ENCODE measurements around the gene COL25A1.
"Not testable (repeated sequence)": the region's sequence is repeated elsewhere in the genome, so short reads cannot be mapped to it uniquely, and the experiment has no call there.

Gene COL25A1

GRCh38 chr4:109007976-109008375 is 294.5 kb downstream of the COL25A1 start:
- Histone ChIP-seq H3K9me3 (ENCODE audit: control extremely low read depth in 1 of 5, control insufficient read depth in 4 of 5, insufficient read depth in 2 of 5, low read depth in 1 of 5, low read length in 4 of 5) (peaks cover 0 to 6% (median 0%) of the 10 kb centered on the region in 5 experiments), H3K27me3 (replicated peaks in 2 of 5; ENCODE audit: control insufficient read depth in 4 of 5, insufficient read depth in 5 of 5, low read length in 4 of 5) (no peaks in the 10 kb centered on the region), H3K4me1 (ENCODE audit: control extremely low read depth in 1 of 4, control insufficient read depth in 4 of 4, insufficient read depth in 4 of 4, low read length in 3 of 4) (peaks cover 0 to 9% (median 0%) of the 10 kb centered on the region in 4 experiments), H3K4me3 (ENCODE audit: control insufficient read depth in 1 of 7, extremely low read depth in 1 of 7, insufficient read depth in 4 of 7, low read depth in 2 of 7, low read length in 6 of 7) (no peak overlapping the region), H3K27ac (ENCODE audit: insufficient read depth in 1 of 2, low read depth in 1 of 2, low read length in 2 of 2, poor library complexity in 1 of 2, severe bottlenecking in 2 of 2) (no peak overlapping the region), H3K36me3 (ENCODE audit: control insufficient read depth in 4 of 4, insufficient read depth in 4 of 4, low read length in 3 of 4) (no peaks in the 10 kb centered on the region)
- ChIA-PET POLR2A (no interaction called here), CTCF (no interaction called here)
- DNase-seq = no peak
- WGBS (ENCODE audit: insufficient coverage) = 100% methylated on average over 1 of the region's 2 CpGs

GRCh38 chr4:109005523-109005922 is 296.9 kb downstream of the COL25A1 start:
- ChIA-PET CTCF (no interaction called here), POLR2A (no interaction called here)
- H3K4me1 ChIP-seq (ENCODE audit: control extremely low read depth in 1 of 4, control insufficient read depth in 4 of 4, insufficient read depth in 4 of 4, low read length in 3 of 4) = peaks cover 0 to 9% (median 0%) of the 10 kb centered on the region in 4 experiments
- no peaks in the 10 kb centered on the region for H3K36me3 ChIP-seq (ENCODE audit: control insufficient read depth in 4 of 4, insufficient read depth in 4 of 4, low read length in 3 of 4)
- DNase-seq = peak in 2 of 3 donors; percentile 9 to 24
- 100% methylated on average over 1 of the region's 1 CpG for WGBS (ENCODE audit: insufficient coverage)
- H3K27ac ChIP-seq (ENCODE audit: insufficient read depth in 1 of 2, low read depth in 1 of 2, low read length in 2 of 2, poor library complexity in 1 of 2, severe bottlenecking in 2 of 2) = no peak overlapping the region
- no peaks in the 10 kb centered on the region for H3K27me3 ChIP-seq (replicated peaks in 2 of 5; ENCODE audit: control insufficient read depth in 4 of 5, insufficient read depth in 5 of 5, low read length in 4 of 5)
- peaks cover 0 to 2% (median 0%) of the 10 kb centered on the region in 5 experiments for H3K9me3 ChIP-seq (ENCODE audit: control extremely low read depth in 1 of 5, control insufficient read depth in 4 of 5, insufficient read depth in 2 of 5, low read depth in 1 of 5, low read length in 4 of 5)
- H3K4me3 ChIP-seq (ENCODE audit: control insufficient read depth in 1 of 7, extremely low read depth in 1 of 7, insufficient read depth in 4 of 7, low read depth in 2 of 7, low read length in 6 of 7) = no peak overlapping the region

GRCh38 chr4:109004418-109004817 is 298.0 kb downstream of the COL25A1 start:
- POLR2A ChIA-PET = no interaction called here
- peaks cover 0 to 2% (median 0%) of the 10 kb centered on the region in 5 experiments for H3K9me3 ChIP-seq (ENCODE audit: control extremely low read depth in 1 of 5, control insufficient read depth in 4 of 5, insufficient read depth in 2 of 5, low read depth in 1 of 5, low read length in 4 of 5)
- CTCF ChIA-PET = no interaction called here
- no peak overlapping the region for H3K27ac ChIP-seq (ENCODE audit: insufficient read depth in 1 of 2, low read depth in 1 of 2, low read length in 2 of 2, poor library complexity in 1 of 2, severe bottlenecking in 2 of 2)
- no peaks in the 10 kb centered on the region for H3K36me3 ChIP-seq (ENCODE audit: control insufficient read depth in 4 of 4, insufficient read depth in 4 of 4, low read length in 3 of 4)
- no peak overlapping the region for H3K4me3 ChIP-seq (ENCODE audit: control insufficient read depth in 1 of 7, extremely low read depth in 1 of 7, insufficient read depth in 4 of 7, low read depth in 2 of 7, low read length in 6 of 7)
- no peaks in the 10 kb centered on the region for H3K27me3 ChIP-seq (replicated peaks in 2 of 5; ENCODE audit: control insufficient read depth in 4 of 5, insufficient read depth in 5 of 5, low read length in 4 of 5)
- H3K4me1 ChIP-seq (ENCODE audit: control extremely low read depth in 1 of 4, control insufficient read depth in 4 of 4, insufficient read depth in 4 of 4, low read length in 3 of 4) = peaks cover 0 to 5% (median 0%) of the 10 kb centered on the region in 4 experiments
- no peak for DNase-seq
- 100% methylated on average over 1 of the region's 4 CpGs for WGBS (ENCODE audit: insufficient coverage)

GRCh38 chr4:109003964-109004363 is 298.5 kb downstream of the COL25A1 start:
- 100% methylated on average over 1 of the region's 2 CpGs for WGBS (ENCODE audit: insufficient coverage)

GRCh38 chr4:108991551-108992328 is 310.7 kb downstream of the COL25A1 start:
- CTCF ChIA-PET = no interaction called here
- H3K9me3 ChIP-seq (ENCODE audit: control extremely low read depth in 1 of 5, control insufficient read depth in 4 of 5, insufficient read depth in 2 of 5, low read depth in 1 of 5, low read length in 4 of 5) = no peaks in the 10 kb centered on the region
- no peaks in the 10 kb centered on the region for H3K36me3 ChIP-seq (ENCODE audit: control insufficient read depth in 4 of 4, insufficient read depth in 4 of 4, low read length in 3 of 4)
- peaks cover 0 to 8% (median 0%) of the 10 kb centered on the region in 4 experiments for H3K4me1 ChIP-seq (ENCODE audit: control extremely low read depth in 1 of 4, control insufficient read depth in 4 of 4, insufficient read depth in 4 of 4, low read length in 3 of 4)
- no peak overlapping the region for H3K27ac ChIP-seq (ENCODE audit: insufficient read depth in 1 of 2, low read depth in 1 of 2, low read length in 2 of 2, poor library complexity in 1 of 2, severe bottlenecking in 2 of 2)
- POLR2A ChIA-PET = no interaction called here
- DNase-seq = no peak
- H3K27me3 ChIP-seq (replicated peaks in 2 of 5; ENCODE audit: control insufficient read depth in 4 of 5, insufficient read depth in 5 of 5, low read length in 4 of 5) = no peaks in the 10 kb centered on the region
- WGBS (ENCODE audit: insufficient coverage) = 100% methylated on average over 1 of the region's 5 CpGs
- H3K4me3 ChIP-seq (ENCODE audit: control insufficient read depth in 1 of 7, extremely low read depth in 1 of 7, insufficient read depth in 4 of 7, low read depth in 2 of 7, low read length in 6 of 7) = no peak overlapping the region

More at GRCh38 chr4:109003964-109004363, 298.5 kb downstream of the COL25A1 start:
- CTCF ChIA-PET = no interaction called here
- Histone ChIP-seq H3K27me3 (replicated peaks in 2 of 5; ENCODE audit: control insufficient read depth in 4 of 5, insufficient read depth in 5 of 5, low read length in 4 of 5) (no peaks in the 10 kb centered on the region), H3K27ac (ENCODE audit: insufficient read depth in 1 of 2, low read depth in 1 of 2, low read length in 2 of 2, poor library complexity in 1 of 2, severe bottlenecking in 2 of 2) (no peak overlapping the region), H3K4me3 (ENCODE audit: control insufficient read depth in 1 of 7, extremely low read depth in 1 of 7, insufficient read depth in 4 of 7, low read depth in 2 of 7, low read length in 6 of 7) (no peak overlapping the region), H3K9me3 (ENCODE audit: control extremely low read depth in 1 of 5, control insufficient read depth in 4 of 5, insufficient read depth in 2 of 5, low read depth in 1 of 5, low read length in 4 of 5) (peaks cover 0 to 2% (median 0%) of the 10 kb centered on the region in 5 experiments), H3K36me3 (ENCODE audit: control insufficient read depth in 4 of 4, insufficient read depth in 4 of 4, low read length in 3 of 4) (no peaks in the 10 kb centered on the region), H3K4me1 (ENCODE audit: control extremely low read depth in 1 of 4, control insufficient read depth in 4 of 4, insufficient read depth in 4 of 4, low read length in 3 of 4) (peaks cover 0 to 5% (median 0%) of the 10 kb centered on the region in 4 experiments)
- POLR2A ChIA-PET = no interaction called here
- DNase-seq = no peak

GRCh38 chr4:108988464-108989195 is 313.8 kb downstream of the COL25A1 start:
- WGBS (ENCODE audit: insufficient coverage) = 73% methylated on average over 4 of the region's 5 CpGs
- Histone ChIP-seq H3K9me3 (ENCODE audit: control extremely low read depth in 1 of 5, control insufficient read depth in 4 of 5, insufficient read depth in 2 of 5, low read depth in 1 of 5, low read length in 4 of 5) (no peaks in the 10 kb centered on the region), H3K27me3 (replicated peaks in 2 of 5; ENCODE audit: control insufficient read depth in 4 of 5, insufficient read depth in 5 of 5, low read length in 4 of 5) (no peaks in the 10 kb centered on the region), H3K4me1 (ENCODE audit: control extremely low read depth in 1 of 4, control insufficient read depth in 4 of 4, insufficient read depth in 4 of 4, low read length in 3 of 4) (peaks cover 0 to 8% (median 0%) of the 10 kb centered on the region in 4 experiments), H3K27ac (ENCODE audit: insufficient read depth in 1 of 2, low read depth in 1 of 2, low read length in 2 of 2, poor library complexity in 1 of 2, severe bottlenecking in 2 of 2) (no peak overlapping the region), H3K36me3 (ENCODE audit: control insufficient read depth in 4 of 4, insufficient read depth in 4 of 4, low read length in 3 of 4) (no peaks in the 10 kb centered on the region), H3K4me3 (ENCODE audit: control insufficient read depth in 1 of 7, extremely low read depth in 1 of 7, insufficient read depth in 4 of 7, low read depth in 2 of 7, low read length in 6 of 7) (no peak overlapping the region)
- CTCF ChIA-PET = no interaction called here
- no peak for DNase-seq
- POLR2A ChIA-PET = interaction anchor here (0.6 kb wide), 1 partner anchor 8 kb away, joined by 3 read pairs; no protein-coding TSS in a partner anchor

GRCh38 chr4:108984495-108984894 is 318.0 kb downstream of the COL25A1 start:
- peaks cover 3 to 22% (median 14%) of the 10 kb centered on the region in 4 experiments for H3K4me1 ChIP-seq (ENCODE audit: control extremely low read depth in 1 of 4, control insufficient read depth in 4 of 4, insufficient read depth in 4 of 4, low read length in 3 of 4)
- POLR2A ChIA-PET; H3K36me3 ChIP-seq (ENCODE audit: control insufficient read depth in 4 of 4, insufficient read depth in 4 of 4, low read length in 3 of 4); H3K27me3 ChIP-seq (replicated peaks in 2 of 5; ENCODE audit: control insufficient read depth in 4 of 5, insufficient read depth in 5 of 5, low read length in 4 of 5); H3K4me3 ChIP-seq (ENCODE audit: control insufficient read depth in 1 of 7, extremely low read depth in 1 of 7, insufficient read depth in 4 of 7, low read depth in 2 of 7, low read length in 6 of 7); DNase-seq; H3K27ac ChIP-seq (ENCODE audit: insufficient read depth in 1 of 2, low read depth in 1 of 2, low read length in 2 of 2, poor library complexity in 1 of 2, severe bottlenecking in 2 of 2); CTCF ChIA-PET; H3K9me3 ChIP-seq (ENCODE audit: control extremely low read depth in 1 of 5, control insufficient read depth in 4 of 5, insufficient read depth in 2 of 5, low read depth in 1 of 5, low read length in 4 of 5): not testable (repeated sequence)
- 96% methylated on average over 13 of the region's 30 CpGs for WGBS (ENCODE audit: insufficient coverage)

All from common myeloid progenitor, CD34-positive (primary cell).